A673 (cell line): ENCODE data around the gene PAQR9.

Source experiments
- CTCF ChIP-seq: fragments of 300-800, 200-600 bp; sonication (generic); conservative IDR thresholded peaks from 2 replicates; pipeline ENCODE4 v1.5.1; 2017; ENCODE audit warnings: low read depth, mild to moderate bottlenecking, antibody characterized with exemption, low read length, moderate library complexity, mixed read lengths
- EZH2 ChIP-seq: fragments of 200-600 bp; sonication (generic); IDR thresholded peaks from 2 replicates; pipeline ENCODE4 v1.6.1; 2017; ENCODE audit warnings: borderline replicate concordance, low read depth, mild to moderate bottlenecking, mixed read lengths, antibody characterized with exemption, low read length; ENCODE audit not compliant: poor library complexity, severe bottlenecking

- TF ChIP-seq CTCF (no peak), EZH2 (no peak)
Observed at GRCh38 chr3:142981108-142981507, 17.6 kb upstream of the PAQR9 start.
